Psoas muscle (tissue), 8 donors: Measurements from ENCODE around the gene SNAI1. TPM values are rescaled to one million over a fixed set of nuclear protein-coding genes. Genes with fewer than 3 reads are reported as not detected.

Source experiments
- ATAC-seq, 4 donors: fragments of 200-7000 bp; cut with Tn5 transposase; one replicate each; pipeline ENCODE4 v1.9.1; 2020; ENCODE audit warnings: moderate library complexity in 3 of 4, mild to moderate bottlenecking in 2 of 4
- DNase-seq, 2 donors: peaks; one replicate each; pipeline ENCODE4 v3.0.0-alpha.2; 2020
- H3K27ac ChIP-seq: fragments of 200-600 bp; one replicate; pipeline ENCODE4 v1.8.0; 2022
- H3K27me3 ChIP-seq, 3 donors: fragments of 200-600 bp in 1 of 3; one replicate each; pipeline versions ENCODE4 v1.6.1 to v1.8.0; 2013 to 2022; ENCODE audit warnings: low read length in 2 of 3, mild to moderate bottlenecking in 2 of 3, moderate library complexity in 1 of 3; ENCODE audit not compliant: insufficient read depth in 3 of 3
- H3K36me3 ChIP-seq, 2 donors: fragments of 200-600 bp in 1 of 2; one replicate each; pipeline versions ENCODE4 v1.6.1 to v1.8.0; 2013 to 2022; ENCODE audit warnings: low read depth in 1 of 2, mild to moderate bottlenecking in 1 of 2, moderate library complexity in 1 of 2; ENCODE audit not compliant: insufficient read depth in 1 of 2
- H3K4me1 ChIP-seq: fragments of 200-600 bp; one replicate; pipeline ENCODE4 v1.8.0; 2022
- H3K4me3 ChIP-seq: fragments of 200-600 bp; one replicate; pipeline ENCODE4 v1.8.0; 2022; ENCODE audit warnings: mild to moderate bottlenecking
- H3K9me3 ChIP-seq: fragments of 200-600 bp; one replicate; pipeline ENCODE4 v1.8.0; 2022
- WGBS, 3 donors: extraction: QIAGEN DNeasy Blood & Tissue Kit; methylation state at CpG; one replicate each; pipeline versions ENCODE4 v1.1.6 to v1.1.7; 2013; 5-methylcytosine and 5-hydroxymethylcytosine counted together
- intact Hi-C, 2 donors: fragments of 100-400 bp; cut with DNase I; formaldehyde crosslinking; loops; one replicate each; pipeline versions ENCODE4 v1.11.0 to v1.14.2; 2022
- polyA plus RNA-seq, 3 donors: library from polyadenylated mRNA; stranded (reverse); fragments of 200-250 nt; gene quantifications; one replicate each; pipeline ENCODE4 v1.2.3, GENCODE V29; 2013
- total RNA-seq, 4 donors: library from RNA; stranded (reverse); fragmentation: NEBNext Ultra II Directional in 2 of 4; extraction: Animal tissue kit (Norgen Biotek cat#: 25700) in 2 of 4; gene quantifications; one replicate each; pipeline versions ENCODE4 v1.2.1 to v1.2.4, GENCODE V29; 2021 to 2023
- TF ChIP-seq, protein P1 (sequence below): fragments of 200-600 bp; IDR thresholded peaks from one replicate; pipeline ENCODE4 v1.8.0; 2022; ENCODE audit warnings: antibody characterized with exemption
- donor health status: healthy with polysubstance abuse.
- donor health status: DM: no; HTN: no; CAD: no; lungs with moderate emphysema.
- donor health status: Bipolar disorder and iron deficiency.
- donor health status: healthy.
- donor health status: DM: yes; HTN: yes; CAD: no.
- donor health status: DM: no; HTN: no; CAD: no.
- donor health status: DM: no; HTN: no; CAD: no.
- donor health status: DM: yes; HTN: yes; CAD: no.

Gene SNAI1
- total and polyA plus RNA-seq, 7 donors: 0.49 to 4.6 (median 1.1) TPM

DNA sequence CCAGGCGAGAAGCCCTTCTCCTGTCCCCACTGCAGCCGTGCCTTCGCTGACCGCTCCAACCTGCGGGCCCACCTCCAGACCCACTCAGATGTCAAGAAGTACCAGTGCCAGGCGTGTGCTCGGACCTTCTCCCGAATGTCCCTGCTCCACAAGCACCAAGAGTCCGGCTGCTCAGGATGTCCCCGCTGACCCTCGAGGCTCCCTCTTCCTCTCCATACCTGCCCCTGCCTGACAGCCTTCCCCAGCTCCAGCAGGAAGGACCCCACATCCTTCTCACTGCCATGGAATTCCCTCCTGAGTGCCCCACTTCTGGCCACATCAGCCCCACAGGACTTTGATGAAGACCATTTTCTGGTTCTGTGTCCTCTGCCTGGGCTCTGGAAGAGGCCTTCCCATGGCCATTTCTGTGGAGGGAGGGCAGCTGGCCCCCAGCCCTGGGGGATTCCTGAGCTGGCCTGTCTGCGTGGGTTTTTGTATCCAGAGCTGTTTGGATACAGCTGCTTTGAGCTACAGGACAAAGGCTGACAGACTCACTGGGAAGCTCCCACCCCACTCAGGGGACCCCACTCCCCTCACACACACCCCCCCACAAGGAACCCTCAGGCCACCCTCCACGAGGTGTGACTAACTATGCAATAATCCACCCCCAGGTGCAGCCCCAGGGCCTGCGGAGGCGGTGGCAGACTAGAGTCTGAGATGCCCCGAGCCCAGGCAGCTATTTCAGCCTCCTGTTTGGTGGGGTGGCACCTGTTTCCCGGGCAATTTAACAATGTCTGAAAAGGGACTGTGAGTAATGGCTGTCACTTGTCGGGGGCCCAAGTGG, 5.3 kb downstream of the SNAI1 start:
- no peak for ATAC-seq
- DNase-seq: no peak

GRCh38 chr20:49989234-49990065, 6.7 kb downstream of the SNAI1 start:
- TF ChIP-seq, protein P1, sequence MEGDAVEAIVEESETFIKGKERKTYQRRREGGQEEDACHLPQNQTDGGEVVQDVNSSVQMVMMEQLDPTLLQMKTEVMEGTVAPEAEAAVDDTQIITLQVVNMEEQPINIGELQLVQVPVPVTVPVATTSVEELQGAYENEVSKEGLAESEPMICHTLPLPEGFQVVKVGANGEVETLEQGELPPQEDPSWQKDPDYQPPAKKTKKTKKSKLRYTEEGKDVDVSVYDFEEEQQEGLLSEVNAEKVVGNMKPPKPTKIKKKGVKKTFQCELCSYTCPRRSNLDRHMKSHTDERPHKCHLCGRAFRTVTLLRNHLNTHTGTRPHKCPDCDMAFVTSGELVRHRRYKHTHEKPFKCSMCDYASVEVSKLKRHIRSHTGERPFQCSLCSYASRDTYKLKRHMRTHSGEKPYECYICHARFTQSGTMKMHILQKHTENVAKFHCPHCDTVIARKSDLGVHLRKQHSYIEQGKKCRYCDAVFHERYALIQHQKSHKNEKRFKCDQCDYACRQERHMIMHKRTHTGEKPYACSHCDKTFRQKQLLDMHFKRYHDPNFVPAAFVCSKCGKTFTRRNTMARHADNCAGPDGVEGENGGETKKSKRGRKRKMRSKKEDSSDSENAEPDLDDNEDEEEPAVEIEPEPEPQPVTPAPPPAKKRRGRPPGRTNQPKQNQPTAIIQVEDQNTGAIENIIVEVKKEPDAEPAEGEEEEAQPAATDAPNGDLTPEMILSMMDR: no peak
- peak overlapping the region; percentile 66 for H3K27ac ChIP-seq
- peak overlapping the region; percentile 3 for H3K4me3 ChIP-seq
- no peaks in the 10 kb centered on the region for H3K9me3 ChIP-seq
- H3K36me3 ChIP-seq: peaks cover 0 to 4% of the 10 kb centered on the region in 2 donors
- ATAC-seq (peak; percentile 26 to 60 (median 32)), DNase-seq (peak; percentile 70 to 84)
- peaks cover 19% of the 10 kb centered on the region for H3K4me1 ChIP-seq
- intact Hi-C loops: loop anchor here in 1 of 2 donors (5.0 kb wide), 1 partner anchor 43 kb away; no protein-coding TSS in a partner anchor
- 52 to 61% (median 57%) methylated on average over 22 of the region's 22 CpGs for WGBS, 3 donors
- no peaks in the 10 kb centered on the region for H3K27me3 ChIP-seq

More for the DNA sequence above, 5.3 kb downstream of the SNAI1 start:
- Histone ChIP-seq H3K27ac (no peak overlapping the region), H3K4me3 (no peak overlapping the region), H3K4me1 (peaks cover 32% of the 10 kb centered on the region), H3K27me3 (no peaks in the 10 kb centered on the region), H3K36me3 (peaks cover 0 to 4% of the 10 kb centered on the region in 2 donors), H3K9me3 (no peaks in the 10 kb centered on the region)
- TF ChIP-seq, protein P1: no peak
- 68 to 78% (median 74%) methylated on average over 18 of the region's 18 CpGs for WGBS, 3 donors
- intact Hi-C loops: loop anchor here in 1 of 2 donors (5.0 kb wide), 1 partner anchor 44 kb away; no protein-coding TSS in a partner anchor

- Histone ChIP-seq H3K27me3 (no peaks in the 10 kb centered on the region), H3K36me3 (peaks cover 0 to 4% of the 10 kb centered on the region in 2 donors), H3K4me1 (peaks cover 11% of the 10 kb centered on the region), H3K27ac (peak overlapping the region; percentile 66), H3K9me3 (no peaks in the 10 kb centered on the region), H3K4me3 (no peak overlapping the region)
- DNase-seq (no peak), ATAC-seq (no peak)
- TF ChIP-seq, protein P1: no peak
- 54 to 66% (median 62%) methylated on average over 9 of the region's 9 CpGs for WGBS, 3 donors
- intact Hi-C loops: no loop called here
These were observed 7.5 kb downstream of the SNAI1 start for GRCh38 chr20:49990271-49990720.

DNA sequence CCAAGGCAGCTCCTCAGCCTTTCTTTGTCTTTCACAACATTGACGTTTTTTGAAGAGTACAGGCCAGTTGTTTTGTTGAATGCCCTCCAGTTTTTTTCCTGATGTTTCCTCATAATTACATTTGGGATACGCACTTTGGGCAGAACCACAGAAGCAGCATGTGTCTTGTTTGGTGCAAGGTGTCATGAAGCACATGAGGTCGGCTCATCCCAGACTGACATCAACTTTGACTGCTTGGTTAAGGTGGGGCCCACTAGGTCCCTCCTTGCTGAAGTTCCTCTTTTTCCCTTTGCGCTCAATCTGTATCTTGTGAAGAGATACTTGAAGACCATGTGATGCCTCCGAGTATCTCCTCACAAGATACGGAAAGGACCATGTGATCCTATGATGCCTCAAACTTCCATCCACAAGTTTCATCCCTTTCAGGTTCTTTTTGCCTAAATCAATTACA, 10.5 kb downstream of the SNAI1 start:
- Histone ChIP-seq H3K36me3 (peaks cover 0 to under 1% of the 10 kb centered on the region in 2 donors), H3K4me1 (no peaks in the 10 kb centered on the region), H3K27ac (no peak overlapping the region), H3K27me3 (no peaks in the 10 kb centered on the region), H3K4me3 (no peak overlapping the region), H3K9me3 (no peaks in the 10 kb centered on the region)
- ATAC-seq (peak in 2 of 4 donors; percentile 7 to 52), DNase-seq (no peak)
- intact Hi-C loops: no loop called here
- WGBS, 3 donors: 63 to 75% (median 73%) methylated on average over 6 of the region's 6 CpGs
- TF ChIP-seq, protein P1: no peak
